Endothelial cell of umbilical vein (primary cell): ENCODE data around the gene RHOG. TPM values are rescaled to one million over a fixed set of nuclear protein-coding genes. Genes with fewer than 3 reads are reported as not detected.

Experiments
- BruUV-seq: library from RNA; stranded (reverse); fragments of 400-500 nt; replicated peaks from 2 replicates; lab custom pipeline; 2021; lab: Mats Ljungman, UMichigan
- CTCF ChIA-PET: fragments of 300-600, 350-600 bp; sonication (Branson Sonifier 250); formaldehyde crosslinking; loops from one replicate; lab custom pipeline; 2021; ENCODE audit warnings: antibody characterized with exemption, inconsistent platforms; lab: Charles Lee
- POLR2A ChIA-PET: fragments of 300-600, 350-600 bp; sonication (Branson Sonifier 250); formaldehyde crosslinking; loops from one replicate; lab custom pipeline; 2021; ENCODE audit warnings: antibody characterized with exemption, inconsistent platforms; lab: Charles Lee
- DNase-seq: peaks from one replicate; pipeline ENCODE4 v3.0.0-alpha.2; 2011; ENCODE audit warnings: low read depth, low spot score
- FAIRE-seq: peaks from 2 replicates; lab custom pipeline; 2011; peaks lifted over from hg19 to GRCh38; lab: Jason Lieb, UNC
- H2AFZ ChIP-seq: 2 replicates; pipeline ENCODE4 v1.6.0; 2012; ENCODE audit warnings: low read depth, low read length, control low read depth, inconsistent platforms
- H3K27ac ChIP-seq: 2 replicates; pipeline ENCODE4 v1.5.1; 2011; ENCODE audit warnings: low read depth, mild to moderate bottlenecking, control low read depth, low read length, moderate library complexity; ENCODE audit not compliant: insufficient read depth
- H3K27me3 ChIP-seq, 2 experiments: 2 replicates each; pipeline versions ENCODE4 v1.6.0 to v1.6.1; 2011; ENCODE audit warnings: low read length in 2 of 2, mixed read lengths in 1 of 2; ENCODE audit not compliant: control insufficient read depth in 2 of 2, insufficient read depth in 2 of 2
- H3K36me3 ChIP-seq, 2 experiments: 2 replicates in 1 of 2; 3 replicates in 1 of 2; pipeline ENCODE4 v1.5.1; 2011; ENCODE audit warnings: low read length in 2 of 2, mild to moderate bottlenecking in 1 of 2, moderate library complexity in 1 of 2; ENCODE audit not compliant: control insufficient read depth in 2 of 2, insufficient read depth in 2 of 2; ENCODE audit errors: extremely low read depth in 1 of 2
- H3K4me1 ChIP-seq: 3 replicates; pipeline ENCODE4 v1.5.1; 2011; ENCODE audit warnings: mild to moderate bottlenecking, low read length; ENCODE audit not compliant: control insufficient read depth, insufficient read depth; ENCODE audit errors: extremely low read depth
- H3K4me2 ChIP-seq: 2 replicates; pipeline ENCODE4 v1.6.1; 2011; ENCODE audit warnings: low read length, control low read depth, mixed read lengths; ENCODE audit not compliant: insufficient read depth
- H3K4me3 ChIP-seq, 3 experiments: fragments of 200-600 bp in 1 of 3; sonication (generic), shearing (Covaris generic) in 1 of 3; replicated peaks in 1 of 3; 2 replicates each; pipeline ENCODE4 v1.5.1; 2011 to 2016; ENCODE audit warnings: control low read depth in 3 of 3, low read length in 3 of 3, mild to moderate bottlenecking in 2 of 3, inconsistent platforms in 1 of 3, low read depth in 1 of 3, moderate library complexity in 1 of 3; ENCODE audit not compliant: insufficient read depth in 1 of 3
- H3K79me2 ChIP-seq: 2 replicates; pipeline ENCODE4 v1.6.0; 2012; ENCODE audit warnings: low read length, inconsistent platforms; ENCODE audit not compliant: control insufficient read depth, insufficient read depth
- H3K9ac ChIP-seq: replicated peaks from 2 replicates; pipeline ENCODE3; 2011; ENCODE audit warnings: low read length, control low read depth; ENCODE audit not compliant: insufficient read depth; ENCODE audit errors: extremely low read depth
- H3K9me1 ChIP-seq: replicated peaks from 3 replicates; pipeline ENCODE4 v1.6.0; 2011; ENCODE audit warnings: mild to moderate bottlenecking, low read length; ENCODE audit not compliant: control insufficient read depth, insufficient read depth; ENCODE audit errors: extremely low read depth
- H3K9me3 ChIP-seq: replicated peaks from 2 replicates; pipeline ENCODE4 v1.5.1; 2012; ENCODE audit warnings: low read length, inconsistent platforms; ENCODE audit not compliant: control insufficient read depth, insufficient read depth
- H4K20me1 ChIP-seq: replicated peaks from 2 replicates; pipeline ENCODE3; 2011; ENCODE audit warnings: mild to moderate bottlenecking, low read length; ENCODE audit not compliant: control insufficient read depth, insufficient read depth; ENCODE audit errors: extremely low read depth
- EZH2 ChIP-seq: IDR thresholded peaks from 2 replicates; pipeline ENCODE4 v1.6.1; 2012; ENCODE audit warnings: borderline replicate concordance, low read depth, mild to moderate bottlenecking, moderate library complexity, low read length, inconsistent platforms; ENCODE audit not compliant: severe bottlenecking
- FOS ChIP-seq: IDR thresholded peaks from 2 replicates; pipeline ENCODE4 v1.6.1; 2011; ENCODE audit warnings: mild to moderate bottlenecking, low read length, moderate library complexity, borderline replicate concordance; ENCODE audit not compliant: insufficient read depth
- GATA2 ChIP-seq: IDR thresholded peaks from 2 replicates; pipeline ENCODE4 v1.7.0; 2011; ENCODE audit warnings: low read depth, mild to moderate bottlenecking, moderate library complexity, mixed read lengths, low read length; ENCODE audit not compliant: insufficient read length, insufficient read depth
- JUN ChIP-seq: IDR thresholded peaks from 2 replicates; pipeline ENCODE4 v1.6.1; 2011; ENCODE audit warnings: borderline replicate concordance, low read depth; ENCODE audit not compliant: insufficient read length, insufficient read depth
- MYC ChIP-seq: IDR thresholded peaks from one replicate; pipeline ENCODE4 v1.6.1; 2011; ENCODE audit warnings: mild to moderate bottlenecking, low read depth, low read length
- POLR2A ChIP-seq: IDR thresholded peaks from 2 replicates; pipeline ENCODE4 v1.6.1; 2012; ENCODE audit warnings: low read depth, mild to moderate bottlenecking, control low read depth, low read length
- POLR2AphosphoS5 ChIP-seq: IDR thresholded peaks from 2 replicates; pipeline ENCODE4 v1.6.1; 2012; ENCODE audit warnings: low read depth, mild to moderate bottlenecking, control low read depth, low read length, moderate library complexity; ENCODE audit not compliant: insufficient read depth
- dilution Hi-C: fragments of 300-500 bp; cut with MboI; formaldehyde crosslinking; loops from one replicate; pipeline ENCODE4 v1.15.0; 2019; ENCODE audit warnings: low sequenced_read_pairs; ENCODE audit not compliant: extremely low pct_ligation_motif_present
- intact Hi-C: fragments of 100-400 bp; cut with micrococcal nuclease; formaldehyde crosslinking; loops from one replicate; pipeline ENCODE4 v1.10.0; 2022
- polyA plus RNA-seq, 4 experiments: library from polyadenylated mRNA; depleted of rRNA in 3 of 4; stranded (reverse) in 3 of 4; unstranded in 1 of 4; fragments of >200 nt; gene quantifications; 2 replicates each; pipeline versions ENCODE4 v1.2.1 to v1.2.3, GENCODE V29; 2011 to 2012; ENCODE audit warnings: missing spikeins in 1 of 4
- total RNA-seq: library from RNA; stranded (reverse); gene quantifications from 2 replicates; pipeline ENCODE4 v1.2.3, GENCODE V29; 2021
- TF ChIP-seq, protein P1 (sequence below), 2 donors: IDR thresholded peaks; 1 replicate in 1 of 2; 2 replicates in 1 of 2; pipeline ENCODE4 v1.5.1; 2011; ENCODE audit warnings: low read length in 2 of 2, mild to moderate bottlenecking in 2 of 2, moderate library complexity in 2 of 2, control low read depth in 1 of 2, inconsistent platforms in 1 of 2, low read depth in 1 of 2; ENCODE audit not compliant: insufficient read depth in 1 of 2; ENCODE audit errors: extremely low read depth in 1 of 2
- TF ChIP-seq, protein P2 (sequence below): IDR thresholded peaks from 2 replicates; pipeline ENCODE4 v1.6.1; 2011; ENCODE audit not compliant: insufficient read depth, insufficient read length

Gene RHOG
- total and polyA plus RNA-seq, 2 donors (not counting 3 experiments of a cell fraction or from before 2014, with no cell fraction given), result 69.0 to 119 TPM

DNA sequence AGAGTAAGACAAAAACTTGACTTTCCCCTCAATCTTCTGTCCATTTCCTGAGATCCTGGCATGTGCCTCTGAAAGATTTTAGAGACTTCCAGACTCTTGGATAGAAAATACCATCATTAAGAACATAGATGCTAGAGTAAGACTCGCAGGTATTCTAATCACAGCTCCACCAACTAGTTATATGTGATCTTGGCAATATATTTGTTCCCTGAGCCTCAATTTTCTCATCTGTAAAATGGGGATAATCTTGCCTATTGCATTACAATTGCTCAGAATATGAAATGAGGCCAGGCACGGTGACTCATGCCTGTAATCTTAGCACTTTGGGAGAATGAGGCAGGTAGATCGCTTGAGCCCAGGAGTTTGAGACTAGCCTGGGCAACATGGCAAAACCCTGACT is 10.7 kb downstream of the RHOG start:
- Histone ChIP-seq H3K79me2 (peaks cover 43% of the 10 kb centered on the region), H3K27ac (no peak overlapping the region), H3K9ac (no peak overlapping the region), H3K4me3 (no peak overlapping the region), H4K20me1 (no peaks in the 10 kb centered on the region), H3K36me3 (peaks cover 4 to 21% of the 10 kb centered on the region in 2 experiments), H3K27me3 (no peaks in the 10 kb centered on the region), H3K4me1 (peaks cover 4% of the 10 kb centered on the region), H2AFZ (no peak overlapping the region), H3K9me1 (no peaks in the 10 kb centered on the region), H3K4me2 (no peak overlapping the region), H3K9me3 (no peaks in the 10 kb centered on the region)
- intact Hi-C loops, result no loop called here
- no TSS peak for BruUV-seq
- CTCF ChIA-PET, result interaction anchor here (1.0 to 7.3 kb wide), 2 partner anchors 11 to 243 kb away, joined by 3 to 38 read pairs; partner anchors contain the start of gene RHOG
- dilution Hi-C loops, result no loop called here
- POLR2A ChIA-PET, result no interaction called here
- no peak for DNase-seq
- FAIRE-seq, result no peak
- no peak for TF ChIP-seq EZH2

DNA sequence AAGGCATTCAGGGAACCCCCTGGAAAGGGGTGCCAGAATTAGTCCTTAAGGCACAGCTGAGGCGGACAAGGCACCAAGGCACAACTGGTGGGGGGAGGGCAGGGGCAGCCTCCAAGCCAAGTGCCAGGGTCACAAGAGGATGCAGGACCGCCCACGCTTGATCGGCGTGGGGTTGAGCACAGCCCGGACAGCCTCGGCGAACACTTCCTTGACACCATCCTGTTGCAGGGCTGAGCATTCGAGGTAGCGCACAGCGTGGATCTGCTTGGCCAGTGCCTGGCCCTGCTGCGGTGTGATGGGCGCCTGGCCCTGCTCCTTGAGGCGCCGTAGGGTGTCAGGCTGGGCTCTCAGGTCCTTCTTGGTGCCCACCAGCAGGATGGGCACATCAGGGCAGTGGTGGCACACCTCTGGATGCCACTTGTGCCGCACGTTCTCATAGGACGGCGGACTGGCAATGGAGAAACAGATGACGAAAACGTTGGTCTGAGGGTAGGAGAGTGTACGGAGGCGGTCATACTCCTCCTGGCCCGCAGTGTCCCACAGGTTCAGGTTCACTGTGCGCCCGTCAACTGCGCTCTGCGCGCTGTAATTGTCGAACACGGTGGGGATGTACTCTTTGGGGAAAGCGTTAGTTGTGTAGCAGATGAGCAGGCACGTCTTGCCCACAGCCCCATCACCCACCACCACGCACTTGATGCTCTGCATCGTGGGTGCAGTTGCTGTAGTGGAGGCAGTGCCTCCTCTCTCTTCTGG is 13.1 kb downstream of the RHOG start:
- H3K9me3 ChIP-seq, result no peaks in the 10 kb centered on the region
- no peak overlapping the region for H2AFZ ChIP-seq
- no peak overlapping the region for H3K27ac ChIP-seq
- no peaks in the 10 kb centered on the region for H4K20me1 ChIP-seq
- FAIRE-seq, result no peak
- no peak overlapping the region for H3K4me3 ChIP-seq
- no peaks in the 10 kb centered on the region for H3K4me1 ChIP-seq
- H3K9ac ChIP-seq, result no peak overlapping the region
- H3K36me3 ChIP-seq, result peaks cover 4 to 21% of the 10 kb centered on the region in 2 experiments
- H3K4me2 ChIP-seq, result no peak overlapping the region
- ChIA-PET POLR2A (no interaction called here), CTCF (interaction anchor here (7.3 kb wide), 1 partner anchor 13 kb away, joined by 38 read pairs; the partner anchor contains the start of gene RHOG)
- peaks cover 21% of the 10 kb centered on the region for H3K79me2 ChIP-seq
- intact Hi-C loops (no loop called here), dilution Hi-C loops (no loop called here)
- DNase-seq, result no peak
- TSS peak; percentile 62 for BruUV-seq
- H3K27me3 ChIP-seq, result no peaks in the 10 kb centered on the region
- TF ChIP-seq EZH2 (no peak), GATA2 (no peak), POLR2AphosphoS5 (no peak), MYC (no peak), JUN (no peak), FOS (no peak), POLR2A (no peak)
- TF ChIP-seq, protein P1, sequence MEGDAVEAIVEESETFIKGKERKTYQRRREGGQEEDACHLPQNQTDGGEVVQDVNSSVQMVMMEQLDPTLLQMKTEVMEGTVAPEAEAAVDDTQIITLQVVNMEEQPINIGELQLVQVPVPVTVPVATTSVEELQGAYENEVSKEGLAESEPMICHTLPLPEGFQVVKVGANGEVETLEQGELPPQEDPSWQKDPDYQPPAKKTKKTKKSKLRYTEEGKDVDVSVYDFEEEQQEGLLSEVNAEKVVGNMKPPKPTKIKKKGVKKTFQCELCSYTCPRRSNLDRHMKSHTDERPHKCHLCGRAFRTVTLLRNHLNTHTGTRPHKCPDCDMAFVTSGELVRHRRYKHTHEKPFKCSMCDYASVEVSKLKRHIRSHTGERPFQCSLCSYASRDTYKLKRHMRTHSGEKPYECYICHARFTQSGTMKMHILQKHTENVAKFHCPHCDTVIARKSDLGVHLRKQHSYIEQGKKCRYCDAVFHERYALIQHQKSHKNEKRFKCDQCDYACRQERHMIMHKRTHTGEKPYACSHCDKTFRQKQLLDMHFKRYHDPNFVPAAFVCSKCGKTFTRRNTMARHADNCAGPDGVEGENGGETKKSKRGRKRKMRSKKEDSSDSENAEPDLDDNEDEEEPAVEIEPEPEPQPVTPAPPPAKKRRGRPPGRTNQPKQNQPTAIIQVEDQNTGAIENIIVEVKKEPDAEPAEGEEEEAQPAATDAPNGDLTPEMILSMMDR (IDR thresholded peaks at IDR 0.05; ENCODE audit: extremely low read depth in 1 of 2, insufficient read depth in 1 of 2, low read depth in 1 of 2, low read length in 2 of 2), result no peak
- TF ChIP-seq, protein P2, sequence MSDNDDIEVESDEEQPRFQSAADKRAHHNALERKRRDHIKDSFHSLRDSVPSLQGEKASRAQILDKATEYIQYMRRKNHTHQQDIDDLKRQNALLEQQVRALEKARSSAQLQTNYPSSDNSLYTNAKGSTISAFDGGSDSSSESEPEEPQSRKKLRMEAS, result no peak
- no peaks in the 10 kb centered on the region for H3K9me1 ChIP-seq
